Smooth muscle cell (in vitro differentiated cells): ENCODE results near the gene ABCC5. TPM values are rescaled to one million over a fixed set of nuclear protein-coding genes. Genes with fewer than 3 reads are reported as not detected.

Experiments used
- DNase-seq: peaks from one replicate; lab custom pipeline; 2025; ENCODE audit not compliant: unreplicated experiment; lab: John Stamatoyannopoulos, UW
- H2AFZ ChIP-seq: fragments of 200-600 bp; sonication (generic); 2 replicates; pipeline ENCODE4 v1.6.0; 2016; ENCODE audit warnings: antibody characterized with exemption, low read depth, mild to moderate bottlenecking
- H3F3A ChIP-seq: fragments of 200-600 bp; sonication (generic); 2 replicates; pipeline ENCODE4 v1.6.0; 2017; ENCODE audit warnings: antibody characterized with exemption, low read depth
- H3K27ac ChIP-seq: fragments of 200-600 bp; sonication (generic); 2 replicates; pipeline ENCODE4 v1.5.1; 2016; ENCODE audit warnings: low read depth, mild to moderate bottlenecking
- H3K27me3 ChIP-seq: fragments of 200-600 bp; sonication (generic); 2 replicates; pipeline ENCODE4 v1.6.1; 2016; ENCODE audit warnings: low read depth, mild to moderate bottlenecking
- H3K36me3 ChIP-seq: fragments of 200-600 bp; sonication (generic); 2 replicates; pipeline ENCODE4 v1.5.1; 2016; ENCODE audit warnings: low read depth
- H3K4me1 ChIP-seq: fragments of 200-600 bp; sonication (generic); 2 replicates; pipeline ENCODE4 v1.5.1; 2016; ENCODE audit warnings: low read depth
- H3K4me2 ChIP-seq: fragments of 200-600 bp; sonication (generic); 2 replicates; pipeline ENCODE4 v1.6.0; 2016; ENCODE audit warnings: mild to moderate bottlenecking
- H3K4me3 ChIP-seq: fragments of 200-600 bp; sonication (generic); 2 replicates; pipeline ENCODE4 v1.5.1; 2016; ENCODE audit warnings: mild to moderate bottlenecking
- H3K79me2 ChIP-seq: fragments of 200-600 bp; sonication (generic); 2 replicates; pipeline ENCODE4 v1.6.0; 2016; ENCODE audit warnings: low read depth, mild to moderate bottlenecking
- H3K9ac ChIP-seq: fragments of 200-600 bp; sonication (generic); 2 replicates; pipeline ENCODE4 v1.6.0; 2016; ENCODE audit warnings: low read depth
- H3K9me3 ChIP-seq: fragments of 200-600 bp; sonication (generic); replicated peaks from 2 replicates; pipeline ENCODE4 v1.5.1; 2016; ENCODE audit warnings: low read depth
- H4K20me1 ChIP-seq: fragments of 200-600 bp; sonication (generic); 2 replicates; pipeline ENCODE4 v1.6.0; 2016; ENCODE audit warnings: low read depth
- CTCF ChIP-seq: fragments of 200-600 bp; sonication (generic); IDR thresholded peaks from 2 replicates; pipeline ENCODE4 v1.5.1; 2017; ENCODE audit warnings: borderline replicate concordance, mild to moderate bottlenecking, antibody characterized with exemption; ENCODE audit not compliant: insufficient read depth, poor library complexity, severe bottlenecking
- WGBS: methylation state at CpG from one replicate; pipeline ENCODE4 v1.1.7; 2016; ENCODE audit warnings: low lambda C conversion rate; 5-methylcytosine and 5-hydroxymethylcytosine counted together
- polyA plus RNA-seq: library from polyadenylated mRNA; unstranded; fragments of >200 nt; fragmentation: Nextera tagmentation; extraction: Ambion mirVana; gene quantifications from 2 replicates; pipeline ENCODE4 v1.2.1, GENCODE V29; 2016
- total RNA-seq: library from RNA; depleted of rRNA; stranded (reverse); fragments of >200 nt; gene quantifications from 2 replicates; pipeline ENCODE4 v1.2.3, GENCODE V29; 2014

ABCC5 gene
- total and polyA plus RNA-seq, 2 experiments from 2014 or later = 18.2 to 20.0 TPM

GRCh38 chr3:183884097-183884426, 133.6 kb downstream of the ABCC5 start:
- Histone ChIP-seq H3K9ac (peak overlapping the region; percentile 82), H3F3A (no peaks in the 10 kb centered on the region), H3K27me3 (peaks cover 6% of the 10 kb centered on the region), H3K27ac (peak overlapping the region; percentile 36), H2AFZ (peak overlapping the region; percentile 85), H3K36me3 (no peaks in the 10 kb centered on the region), H3K4me1 (peaks cover 15% of the 10 kb centered on the region), H3K79me2 (peaks cover 54% of the 10 kb centered on the region), H4K20me1 (peaks cover 37% of the 10 kb centered on the region), H3K4me3 (peak overlapping the region; percentile 82), H3K4me2 (peak overlapping the region; percentile 92), H3K9me3 (no peaks in the 10 kb centered on the region)
- TF ChIP-seq CTCF = no peak
- DNase-seq = no peak
- WGBS = 4% methylated on average over 9 of the region's 9 CpGs

DNA sequence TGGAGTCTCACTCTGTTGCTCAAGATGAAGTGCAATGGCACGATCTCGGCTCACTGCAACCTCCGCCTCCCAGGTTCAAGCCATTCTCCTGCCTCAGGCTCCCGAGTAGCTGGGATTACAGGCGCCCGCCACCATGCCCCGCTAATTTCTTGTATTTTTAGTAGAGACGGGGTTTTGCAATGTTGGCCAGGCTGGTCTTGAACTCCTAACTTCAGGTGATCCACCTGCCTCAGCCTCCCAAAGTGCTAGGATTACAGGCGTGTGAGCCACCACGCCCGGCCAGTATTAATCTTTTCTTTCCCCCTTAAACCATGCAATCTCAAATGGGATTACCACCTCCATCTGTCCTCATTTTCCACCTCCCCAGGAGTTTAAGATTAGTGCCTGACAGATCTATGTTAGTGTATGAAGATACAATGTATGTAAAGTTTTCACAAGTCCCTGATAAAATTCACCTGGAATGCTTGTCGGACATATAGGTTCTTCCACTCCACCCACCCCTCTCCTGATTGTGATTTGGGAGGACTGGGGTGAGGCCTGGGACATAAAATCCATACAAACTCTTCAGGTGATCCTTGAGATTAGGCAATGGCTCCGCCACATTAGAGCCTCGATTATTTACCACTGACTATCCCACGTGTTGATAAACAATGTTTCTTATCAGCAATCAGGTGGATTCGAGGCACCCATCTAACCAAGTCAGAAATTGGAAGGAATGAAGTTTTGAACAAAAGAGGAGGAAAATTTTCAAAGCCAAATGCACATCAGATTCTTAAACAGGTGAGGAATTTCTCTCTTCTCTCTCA, 134.2 kb downstream of the ABCC5 start:
- peaks cover 15% of the 10 kb centered on the region for H3K4me1 ChIP-seq
- no peak for TF ChIP-seq CTCF
- H3K36me3 ChIP-seq = no peaks in the 10 kb centered on the region
- peak overlapping the region; percentile 82 for H3K4me3 ChIP-seq
- H3K9me3 ChIP-seq = no peaks in the 10 kb centered on the region
- WGBS = 70% methylated on average over 16 of the region's 16 CpGs
- peak overlapping the region; percentile 82 for H3K9ac ChIP-seq
- no peak overlapping the region for H2AFZ ChIP-seq
- H4K20me1 ChIP-seq = peaks cover 43% of the 10 kb centered on the region
- DNase-seq = no peak
- peak overlapping the region; percentile 36 for H3K27ac ChIP-seq
- H3F3A ChIP-seq = no peaks in the 10 kb centered on the region
- peak overlapping the region; percentile 92 for H3K4me2 ChIP-seq
- peaks cover 6% of the 10 kb centered on the region for H3K27me3 ChIP-seq
- peaks cover 60% of the 10 kb centered on the region for H3K79me2 ChIP-seq

DNA sequence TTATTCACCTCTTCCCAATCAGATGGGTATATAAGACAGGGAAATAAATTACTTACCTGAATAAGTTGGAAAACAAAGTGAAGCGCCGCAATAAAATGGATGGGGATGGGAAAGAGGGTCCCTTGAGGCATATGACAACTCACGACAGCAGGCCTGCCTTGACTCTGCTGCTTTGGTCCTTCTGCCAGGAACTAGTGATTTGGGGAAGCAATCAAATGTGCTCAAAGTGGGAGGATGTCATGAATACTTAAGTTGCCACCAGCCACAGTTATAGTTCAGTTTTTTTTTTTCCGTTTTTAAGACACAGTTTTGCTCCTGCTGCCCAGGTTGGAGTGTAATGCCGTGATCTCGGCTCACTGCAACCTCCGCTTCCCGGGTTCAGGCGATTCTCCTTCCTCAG, 137.6 kb downstream of the ABCC5 start:
- Histone ChIP-seq H3K4me1 (peaks cover 15% of the 10 kb centered on the region), H4K20me1 (peaks cover 76% of the 10 kb centered on the region), H3K36me3 (no peaks in the 10 kb centered on the region), H3K9ac (no peak overlapping the region), H3K9me3 (no peaks in the 10 kb centered on the region), H3K4me2 (no peak overlapping the region), H3K79me2 (peaks cover 92% of the 10 kb centered on the region), H3K4me3 (no peak overlapping the region), H3F3A (no peaks in the 10 kb centered on the region), H3K27ac (no peak overlapping the region), H2AFZ (no peak overlapping the region), H3K27me3 (no peaks in the 10 kb centered on the region)
- no peak for TF ChIP-seq CTCF
- DNase-seq = no peak
- 96% methylated on average over 9 of the region's 9 CpGs for WGBS

DNA sequence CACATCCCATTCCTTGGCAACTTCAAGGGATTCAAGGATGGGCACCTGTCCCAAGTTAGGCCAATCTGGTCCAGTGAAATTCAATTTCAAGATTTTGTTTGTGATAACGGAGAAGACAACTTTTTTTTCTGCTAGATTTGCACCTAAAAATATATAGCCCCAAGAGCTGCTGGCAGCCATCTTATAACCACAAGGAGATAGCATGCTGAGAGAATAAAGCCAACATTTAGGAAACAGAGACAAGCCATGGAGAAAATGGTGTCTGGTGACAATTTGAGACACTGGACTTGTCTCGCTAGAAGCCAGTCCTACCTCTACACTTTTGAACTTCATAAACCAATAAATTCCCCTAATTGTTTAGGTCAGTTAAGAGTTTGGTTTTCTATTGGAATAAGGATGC, 138.4 kb downstream of the ABCC5 start:
- no peaks in the 10 kb centered on the region for H3K36me3 ChIP-seq
- no peaks in the 10 kb centered on the region for H3F3A ChIP-seq
- H2AFZ ChIP-seq = no peak overlapping the region
- H4K20me1 ChIP-seq = peaks cover 85% of the 10 kb centered on the region
- H3K4me2 ChIP-seq = no peak overlapping the region
- H3K9me3 ChIP-seq = no peaks in the 10 kb centered on the region
- 99% methylated on average over 2 of the region's 2 CpGs for WGBS
- H3K4me1 ChIP-seq = peaks cover 15% of the 10 kb centered on the region
- no peak overlapping the region for H3K4me3 ChIP-seq
- no peak for DNase-seq
- TF ChIP-seq CTCF = no peak
- no peak overlapping the region for H3K9ac ChIP-seq
- no peaks in the 10 kb centered on the region for H3K27me3 ChIP-seq
- H3K79me2 ChIP-seq = peaks cover 97% of the 10 kb centered on the region
- H3K27ac ChIP-seq = no peak overlapping the region
